ENCODE data around the gene TDRD7.

TDRD7 gene

GRCh38 chr9:97507428-97507984 lies 95.6 kb downstream of the TDRD7 start:
- DNase-seq = no peak

GRCh38 chr9:97508852-97509251 lies 97.0 kb downstream of the TDRD7 start:
- DNase-seq = no peak

- no peak for DNase-seq
These were observed 99.1 kb downstream of the TDRD7 start for GRCh38 chr9:97510797-97511654.

- DNase-seq = no peak
These were observed 99.9 kb downstream of the TDRD7 start for GRCh38 chr9:97511655-97512427.

GRCh38 chr9:97512966-97513560 lies 101.2 kb downstream of the TDRD7 start:
- no peak for DNase-seq

- DNase-seq = no peak
These were observed 102.6 kb downstream of the TDRD7 start for GRCh38 chr9:97514531-97514930.

GRCh38 chr9:97515662-97516061 lies 103.8 kb downstream of the TDRD7 start:
- DNase-seq = no peak

DNA sequence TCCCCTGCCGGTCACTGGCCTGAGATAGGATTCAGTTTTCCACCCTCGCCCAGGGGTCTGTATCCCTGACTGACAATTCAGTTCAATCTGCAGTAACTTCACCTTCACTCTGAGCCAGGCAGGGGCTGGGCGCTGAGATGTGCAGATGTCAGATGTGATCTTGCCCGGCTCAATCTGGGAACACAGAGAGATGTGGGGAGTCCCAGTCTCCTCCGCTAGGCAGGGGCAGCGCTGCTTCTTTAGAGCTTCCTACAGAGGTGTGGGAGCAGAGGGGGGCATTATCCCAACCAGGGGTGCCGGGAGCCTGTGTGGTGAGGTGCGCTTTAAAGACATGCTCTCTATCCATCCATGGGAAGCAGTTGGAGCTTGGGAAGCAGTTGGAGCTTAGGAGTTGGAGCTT lies 104.2 kb downstream of the TDRD7 start:
- no peak for DNase-seq

DNA sequence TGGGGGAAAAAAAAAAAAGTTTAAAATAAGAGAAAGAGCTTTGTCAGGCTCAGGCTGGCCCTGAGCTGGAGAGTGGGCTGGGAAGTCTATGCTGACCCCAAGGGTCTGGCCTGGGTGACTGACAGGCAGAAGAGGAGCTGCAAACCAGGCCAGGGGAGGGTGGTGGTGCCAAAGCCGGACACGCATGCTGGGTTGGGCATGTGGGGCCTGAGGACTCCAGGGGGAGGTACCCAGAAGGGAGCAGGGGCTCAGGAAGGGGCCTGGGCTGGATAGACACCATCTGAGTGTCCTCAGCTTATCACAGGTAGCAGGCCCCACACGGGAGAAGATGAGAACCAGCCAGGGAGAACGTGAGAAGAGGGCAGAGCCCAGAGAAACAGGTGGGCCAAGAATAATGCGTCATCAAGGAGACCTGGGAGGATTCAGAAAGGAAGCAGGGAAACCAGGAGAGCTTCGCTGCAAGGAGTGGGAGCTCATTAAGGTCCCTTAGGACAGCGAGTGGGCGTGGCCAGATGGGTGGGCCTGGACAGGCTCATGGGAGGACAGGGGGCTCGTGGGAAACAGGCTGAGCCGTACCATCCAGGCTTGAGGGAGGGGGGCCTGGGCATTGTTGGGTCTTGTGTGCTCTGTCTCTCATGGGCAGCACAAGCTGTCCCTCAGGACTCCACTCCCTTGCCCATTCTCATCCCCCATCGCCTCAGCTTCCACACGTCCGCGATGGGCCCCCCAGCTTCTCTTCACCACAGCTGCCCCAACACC lies 105.6 kb downstream of the TDRD7 start:
- DNase-seq = no peak

GRCh38 chr9:97518166-97518908 lies 106.4 kb downstream of the TDRD7 start:
- DNase-seq = no peak

DNA sequence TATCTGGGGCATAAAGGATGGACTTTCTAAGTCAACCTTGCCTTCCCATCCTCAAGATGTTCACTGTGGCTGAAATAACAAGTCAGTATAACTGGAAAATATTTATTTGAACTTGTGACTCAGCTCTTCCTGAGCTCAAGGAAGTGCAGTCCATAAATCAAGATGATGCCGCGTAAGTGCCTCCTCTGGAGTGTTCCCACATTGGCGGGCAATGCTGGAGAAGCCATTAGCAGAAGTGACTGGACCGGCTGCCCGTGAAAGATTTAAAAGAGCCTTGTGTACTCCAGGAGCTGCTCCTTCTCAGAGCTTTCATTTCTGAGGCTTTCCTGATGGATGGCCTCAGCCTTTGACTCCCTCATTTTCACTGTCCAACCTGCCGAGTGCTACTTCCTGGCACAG lies 107.0 kb downstream of the TDRD7 start:
- no peak for DNase-seq

- no peak for DNase-seq
These were observed 107.6 kb downstream of the TDRD7 start for GRCh38 chr9:97519441-97519970.

- DNase-seq = no peak
These were observed 109.9 kb downstream of the TDRD7 start for GRCh38 chr9:97521576-97522333.

DNA sequence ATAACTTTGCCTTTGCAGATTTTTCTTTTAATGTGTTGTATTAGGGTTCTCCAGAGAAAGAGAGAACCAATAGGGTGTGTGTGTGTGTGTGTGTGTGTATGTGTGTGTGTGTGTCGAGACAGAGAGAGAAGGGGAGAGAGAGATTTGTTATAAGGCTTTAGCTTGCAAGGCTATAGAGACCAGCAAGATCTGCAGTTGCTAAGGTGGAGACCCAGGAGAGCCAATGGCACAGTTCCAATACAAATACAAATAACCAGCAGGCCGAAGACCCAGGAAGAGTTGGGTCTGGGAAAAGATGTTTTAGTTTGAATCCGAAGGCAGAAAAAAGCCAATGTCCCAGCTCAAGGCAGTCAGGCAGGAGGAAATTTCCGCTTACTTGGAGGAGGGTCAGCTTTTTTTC lies 112.5 kb downstream of the TDRD7 start:
- no peak for DNase-seq

DNA sequence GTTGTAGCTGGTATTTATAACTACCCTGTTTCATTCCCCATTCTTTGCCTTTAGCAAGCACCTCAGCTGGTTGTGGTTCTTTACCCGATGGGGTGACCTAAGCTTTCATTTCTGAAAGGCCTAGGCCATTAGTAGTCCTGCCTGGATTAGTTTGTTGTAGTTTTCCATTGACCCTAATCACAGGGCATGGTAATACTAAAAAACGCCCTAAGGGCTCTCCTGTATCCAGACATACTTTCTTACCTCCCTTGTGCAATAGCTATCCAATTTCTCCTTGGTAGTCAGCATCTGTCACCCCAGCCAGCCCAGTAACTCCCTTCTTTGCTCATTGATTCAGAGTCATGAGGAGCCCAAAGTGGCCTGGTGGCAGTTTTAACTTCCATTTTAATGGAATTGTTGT lies 113.6 kb downstream of the TDRD7 start:
- DNase-seq = no peak

- DNase-seq = no peak
These were observed 115.1 kb downstream of the TDRD7 start for GRCh38 chr9:97526895-97527575.

- DNase-seq = no peak
These were observed 116.0 kb downstream of the TDRD7 start for GRCh38 chr9:97527626-97528528.

GRCh38 chr9:97528529-97529230 lies 116.8 kb downstream of the TDRD7 start:
- no peak for DNase-seq
